GM21717 (cell line): ENCODE measurements around the gene CLDN24.

Experiments
- ATAC-seq: cut with Tn5 transposase; IDR thresholded peaks from one replicate; pipeline ENCODE4 v1.9.1; 2021; ENCODE audit warnings: mild to moderate bottlenecking, moderate library complexity; ENCODE audit not compliant: unreplicated experiment

CLDN24 gene

DNA sequence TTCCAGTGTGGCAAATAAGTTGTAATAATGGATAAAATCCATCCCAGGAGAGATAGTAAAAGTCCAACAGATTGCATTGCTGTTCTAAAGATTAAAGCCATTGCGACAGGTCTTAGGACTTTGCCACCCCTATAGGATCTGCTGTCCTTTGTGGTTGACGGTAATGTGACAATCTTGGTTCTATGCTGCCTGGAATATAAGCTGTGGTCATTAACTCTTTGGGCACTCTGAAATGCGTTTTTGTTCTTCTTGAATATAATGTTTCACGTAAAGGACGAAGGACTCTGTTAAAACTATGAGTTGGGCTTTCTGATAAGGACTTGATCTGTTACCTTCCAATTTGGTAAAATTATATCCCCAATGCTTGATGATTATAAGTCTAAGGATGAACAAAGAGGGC is at the start of gene CLDN24:
TSS of gene CLDN24 (minus strand) at position 101 of the 400 bp plus-strand sequence. CDS start at position 101, 0 bp downstream.
- no peak for ATAC-seq

GRCh38 chr4:183370786-183371185 is 48.6 kb upstream of the CLDN24 start:
- no peak for ATAC-seq

GRCh38 chr4:183369073-183369472 is 46.8 kb upstream of the CLDN24 start:
- no peak for ATAC-seq

- ATAC-seq = no peak
Measured at GRCh38 chr4:183366206-183366835, 44.1 kb upstream of the CLDN24 start.

- ATAC-seq = no peak
Measured at GRCh38 chr4:183364025-183364424, 41.8 kb upstream of the CLDN24 start.

- no peak for ATAC-seq
Measured at GRCh38 chr4:183362916-183363542, 40.8 kb upstream of the CLDN24 start.

DNA sequence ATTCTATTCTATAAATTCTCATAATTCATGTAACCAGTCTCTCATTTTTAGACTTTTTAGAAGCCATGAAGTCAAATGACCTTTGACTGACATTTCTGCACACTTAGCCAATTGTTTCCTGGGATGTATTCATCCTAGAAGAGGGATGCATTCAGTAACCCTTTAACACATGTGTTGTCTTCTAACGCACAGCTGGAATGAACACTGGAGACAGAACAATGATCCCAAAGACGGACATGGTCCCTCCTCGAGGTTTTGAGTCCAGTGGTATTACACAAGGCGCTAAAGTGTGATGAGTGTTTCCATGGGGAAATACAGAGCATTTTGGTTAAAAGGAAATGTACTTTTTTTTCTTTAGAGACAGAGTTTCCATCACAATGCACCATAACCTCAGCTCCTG is 39.8 kb upstream of the CLDN24 start:
- ATAC-seq = no peak

GRCh38 chr4:183360161-183360919 is 38.1 kb upstream of the CLDN24 start:
- ATAC-seq = no peak

GRCh38 chr4:183358215-183358755 is 36.1 kb upstream of the CLDN24 start:
- no peak for ATAC-seq

DNA sequence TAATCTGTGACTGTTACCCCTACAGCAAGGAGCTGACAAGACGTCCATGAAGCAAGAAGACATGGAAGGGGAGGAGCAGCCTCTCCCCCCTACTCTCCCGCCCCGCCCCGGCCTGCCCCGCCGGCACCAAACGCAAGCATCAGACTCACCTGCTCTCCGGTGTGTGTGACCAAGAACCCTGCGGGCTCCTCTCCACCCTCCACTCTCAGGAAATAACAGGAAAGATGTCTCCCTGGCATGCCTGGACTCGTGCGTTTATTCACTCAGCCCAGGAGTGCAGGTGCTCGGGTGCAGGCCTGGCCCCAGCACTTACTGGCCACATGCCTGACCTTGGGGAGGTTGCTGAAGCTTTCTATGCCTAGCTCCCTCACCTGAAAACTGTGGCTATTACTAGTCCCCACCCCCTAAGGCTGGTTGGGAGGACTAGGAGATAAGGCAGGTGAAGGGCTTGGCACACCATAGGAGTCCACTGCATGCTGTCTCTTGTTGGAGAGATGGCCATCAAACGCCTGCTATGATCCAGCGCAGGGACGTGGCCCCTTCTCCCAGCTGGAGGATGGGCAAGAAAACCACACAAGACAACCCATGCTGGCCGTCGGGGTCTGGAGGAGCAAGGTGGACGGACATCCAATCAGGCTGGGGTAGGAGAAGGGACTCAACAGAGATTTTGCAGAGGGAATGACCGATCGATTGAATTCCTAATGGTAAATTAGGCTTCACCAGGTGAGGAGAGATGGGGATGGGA is 34.9 kb upstream of the CLDN24 start:
- ATAC-seq = no peak

- no peak for ATAC-seq
Measured at GRCh38 chr4:183356173-183356830, 34.1 kb upstream of the CLDN24 start.

GRCh38 chr4:183355405-183355804 is 33.2 kb upstream of the CLDN24 start:
- no peak for ATAC-seq

DNA sequence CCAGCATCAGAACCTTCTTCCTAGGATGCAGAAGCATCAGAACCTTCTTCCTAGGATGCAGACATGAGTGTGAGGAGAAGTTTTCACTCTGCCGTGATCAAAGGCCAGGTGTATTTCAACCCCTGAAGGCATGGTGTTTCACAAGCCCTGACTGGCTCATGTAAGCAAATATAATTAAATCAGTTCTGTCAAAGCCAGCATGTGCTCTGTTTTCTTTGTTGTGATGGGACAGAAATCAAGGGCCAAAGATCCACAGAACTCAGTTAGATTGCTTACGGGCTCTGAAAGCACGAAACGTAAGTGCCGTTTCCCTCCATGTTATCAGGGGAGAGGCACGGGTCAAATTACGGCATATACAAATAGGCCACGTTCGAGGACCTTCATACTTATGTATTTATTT is 32.0 kb upstream of the CLDN24 start:
- no peak for ATAC-seq

- no peak for ATAC-seq
Measured at GRCh38 chr4:183353557-183353956, 31.3 kb upstream of the CLDN24 start.

GRCh38 chr4:183352546-183352945 is 30.3 kb upstream of the CLDN24 start:
- no peak for ATAC-seq

GRCh38 chr4:183350317-183351071 is 28.3 kb upstream of the CLDN24 start:
- ATAC-seq = no peak

GRCh38 chr4:183349673-183350072 is 27.4 kb upstream of the CLDN24 start:
- ATAC-seq = no peak

DNA sequence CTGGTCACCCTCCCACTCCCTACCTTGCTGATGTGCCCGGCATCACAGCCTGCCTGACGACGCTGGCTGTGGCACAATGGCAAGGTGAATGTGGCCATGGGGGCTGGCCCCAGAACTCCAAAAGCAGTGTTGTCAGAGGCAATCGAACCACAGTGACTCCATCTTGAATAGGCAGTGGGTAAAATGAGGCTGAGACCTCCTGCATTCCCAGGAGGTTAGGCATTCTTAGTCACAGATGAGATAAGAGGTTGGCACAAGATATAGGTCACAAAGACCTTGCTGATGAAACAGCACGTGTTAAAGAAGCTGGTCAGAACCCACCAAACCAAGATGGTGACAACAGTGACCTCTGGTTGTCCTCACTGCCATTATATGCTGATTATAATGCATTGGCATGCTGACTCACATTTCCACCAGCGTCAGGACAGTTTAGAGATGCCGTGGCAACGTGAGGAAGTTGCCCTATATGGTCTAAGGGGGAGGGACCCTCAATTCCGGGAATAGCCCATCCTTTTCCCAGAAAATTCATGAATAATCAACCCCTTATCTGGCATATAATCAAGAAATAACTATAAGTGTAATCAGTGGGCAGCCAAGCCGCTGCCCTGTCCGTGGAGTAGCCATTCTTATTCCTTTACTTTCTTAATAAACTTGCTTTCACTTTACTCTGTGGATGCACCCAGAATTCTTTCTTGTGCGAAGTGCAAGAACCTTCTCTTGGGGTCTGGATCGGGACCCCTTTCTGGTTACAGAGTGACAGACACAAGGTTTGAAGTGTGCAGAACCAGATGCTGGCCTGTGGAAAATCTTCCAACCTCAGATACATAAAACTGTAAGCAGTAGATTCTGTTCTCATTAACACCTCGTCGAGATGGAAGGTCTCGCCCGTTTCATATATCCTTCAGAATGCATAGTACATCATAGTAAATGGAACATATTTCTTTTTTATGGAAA is 26.8 kb upstream of the CLDN24 start:
- ATAC-seq = no peak

GRCh38 chr4:183348136-183348535 is 25.9 kb upstream of the CLDN24 start:
- ATAC-seq = no peak
